Body of pancreas (tissue), 4 donors: ENCODE results near the gene FOXL1.

Source experiments
- CTCF ChIP-seq, 7 experiments: fragments of 450-650 bp in 4 of 7; fragments of 200-600 bp in 3 of 7; sonication (generic) in 3 of 7; IDR thresholded peaks; one replicate each; pipeline ENCODE4 v1.5.1; 2016 to 2019; ENCODE audit warnings: antibody characterized with exemption in 7 of 7
- POLR2A ChIP-seq, 3 donors: fragments of 450-650 bp; IDR thresholded peaks; one replicate each; pipeline ENCODE4 v1.6.1; 2016; ENCODE audit warnings: antibody characterized with exemption in 3 of 3, mild to moderate bottlenecking in 2 of 3

GRCh38 chr16:86609661-86610060 is 31.3 kb downstream of the FOXL1 start:
- no peak for TF ChIP-seq CTCF (IDR thresholded peaks at IDR 0.05)
- TF ChIP-seq POLR2A (IDR thresholded peaks at IDR 0.05) = no peak
